Globus pallidus (tissue), 1 donor: ENCODE results near the gene SUSD6.
"Not testable (repeated sequence)": the region's sequence is repeated elsewhere in the genome, so short reads cannot be mapped to it uniquely, and the experiment has no call there.

Experiments used
- DNase-seq: peaks from one replicate; pipeline ENCODE4 v3.0.0-alpha.2; 2015; ENCODE audit warnings: low spot score

Gene SUSD6

DNA sequence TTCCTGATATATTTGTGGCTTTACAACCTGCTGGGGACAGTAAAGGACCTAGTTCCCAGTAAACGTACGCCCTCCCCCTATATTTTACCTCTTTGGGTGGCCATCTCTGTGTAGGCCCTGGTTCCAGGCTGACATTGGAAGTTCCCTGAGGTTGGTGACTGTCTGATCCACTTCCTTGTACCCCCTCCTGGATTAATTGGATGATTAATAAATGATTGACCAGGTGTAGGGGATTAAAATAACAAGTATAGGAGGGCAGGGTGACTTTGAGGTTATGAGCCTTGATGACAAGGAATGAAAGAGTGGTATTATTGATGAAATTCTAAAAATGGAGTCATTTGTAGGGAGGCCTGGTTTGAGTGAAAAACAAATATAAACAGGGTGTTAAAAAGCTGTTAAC, 9.6 kb downstream of the SUSD6 start:
- DNase-seq, result no peak

- no peak for DNase-seq
Observed at GRCh38 chr14:69624136-69624535, 12.7 kb downstream of the SUSD6 start.

GRCh38 chr14:69625299-69626131, 14.1 kb downstream of the SUSD6 start:
- DNase-seq, result peak; percentile 60

DNA sequence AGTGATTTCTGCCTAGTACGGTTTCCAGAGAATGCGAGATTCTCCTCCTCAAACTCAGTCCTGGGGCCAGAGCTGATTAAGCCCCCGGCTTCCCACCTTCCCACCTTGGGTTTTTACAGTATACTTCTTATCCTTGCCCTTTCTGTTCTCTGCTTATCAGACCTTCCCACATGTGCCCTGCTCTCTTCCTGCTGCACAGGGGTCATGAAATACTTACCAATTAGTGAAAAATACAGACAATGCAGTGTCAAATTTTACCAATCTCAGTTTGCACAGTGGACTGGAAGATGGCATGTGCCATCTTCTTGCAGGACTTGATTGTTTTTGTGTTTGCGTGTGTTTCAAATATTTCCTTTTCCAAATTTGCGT, 14.7 kb downstream of the SUSD6 start:
- no peak for DNase-seq

GRCh38 chr14:69629225-69630127, 18.1 kb downstream of the SUSD6 start:
- DNase-seq, result no peak

DNA sequence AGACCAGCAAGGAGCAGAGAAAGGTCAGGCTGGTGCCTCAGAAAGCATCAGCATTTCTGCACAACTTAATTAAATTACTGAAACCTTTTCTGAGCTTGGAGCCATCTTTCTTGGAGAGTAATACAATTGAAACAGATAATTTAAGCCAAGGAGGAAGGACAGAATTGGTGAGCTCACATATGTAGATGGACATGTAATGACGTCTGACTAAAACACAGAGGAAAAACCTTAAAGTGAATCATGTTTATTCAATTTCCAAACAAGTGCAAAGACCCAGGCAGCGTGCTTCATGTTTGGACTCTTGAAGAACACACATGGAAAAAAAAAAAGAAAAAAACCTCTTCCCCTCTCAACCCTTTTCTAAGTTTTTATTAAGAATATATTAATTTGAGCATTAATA, 19.0 kb downstream of the SUSD6 start:
- no peak for DNase-seq

DNA sequence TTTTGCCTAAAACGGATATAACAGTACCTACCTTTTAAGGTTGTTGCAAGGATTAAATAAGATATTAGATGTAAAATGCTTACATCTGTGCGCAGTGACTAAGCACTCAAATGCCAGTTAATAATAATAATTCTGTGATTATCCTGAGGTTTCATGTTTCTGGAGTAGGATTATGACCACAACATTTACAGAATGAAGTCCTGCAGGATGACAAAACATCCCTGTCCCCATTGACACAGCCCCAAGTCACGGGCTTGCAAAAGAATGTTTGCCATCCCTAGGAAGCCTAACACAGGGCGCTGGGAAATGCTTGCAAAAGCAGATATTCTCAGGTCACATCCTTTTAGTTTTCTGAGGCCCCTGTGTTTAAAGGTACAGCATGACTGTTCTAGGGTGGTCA, 20.1 kb downstream of the SUSD6 start:
- no peak for DNase-seq

- no peak for DNase-seq
Observed at GRCh38 chr14:69632164-69632563, 20.8 kb downstream of the SUSD6 start.

GRCh38 chr14:69632593-69633151, 21.3 kb downstream of the SUSD6 start:
- DNase-seq, result no peak

- DNase-seq, result no peak
Observed at GRCh38 chr14:69633238-69633637, 21.8 kb downstream of the SUSD6 start.

DNA sequence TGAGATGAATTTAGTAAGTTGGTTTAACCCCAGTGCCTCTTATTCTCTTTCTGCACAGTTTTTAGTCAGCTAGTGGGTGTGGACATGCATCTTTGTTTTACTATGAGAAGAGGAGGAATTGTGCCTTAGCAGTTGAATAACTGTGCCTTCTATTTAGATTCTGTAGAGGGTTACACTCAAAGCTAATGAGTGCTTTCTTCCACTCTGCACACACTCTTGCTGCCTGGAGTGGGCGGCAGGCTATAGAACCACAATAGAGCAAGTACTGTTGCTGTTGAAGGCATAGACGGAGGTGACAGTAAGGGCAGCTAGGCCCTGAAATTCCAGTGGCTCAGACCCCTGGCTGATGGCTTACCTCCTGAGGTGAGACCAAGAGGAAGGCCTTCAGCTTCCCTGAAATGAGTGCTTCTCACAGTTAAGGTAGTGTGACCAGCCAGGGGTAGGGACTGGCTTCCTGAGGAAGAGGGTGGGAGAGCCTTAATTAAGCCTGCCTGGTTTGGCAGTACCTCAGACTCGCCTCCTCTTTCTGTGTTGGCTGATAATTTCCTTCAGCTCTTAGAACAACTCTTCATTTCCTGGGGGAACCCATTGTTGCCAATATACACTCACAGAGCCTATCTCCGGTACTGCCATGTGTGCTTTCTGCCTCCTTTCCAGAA, 24.7 kb downstream of the SUSD6 start:
- no peak for DNase-seq

- no peak for DNase-seq
Observed at GRCh38 chr14:69636718-69637480, 25.5 kb downstream of the SUSD6 start.

DNA sequence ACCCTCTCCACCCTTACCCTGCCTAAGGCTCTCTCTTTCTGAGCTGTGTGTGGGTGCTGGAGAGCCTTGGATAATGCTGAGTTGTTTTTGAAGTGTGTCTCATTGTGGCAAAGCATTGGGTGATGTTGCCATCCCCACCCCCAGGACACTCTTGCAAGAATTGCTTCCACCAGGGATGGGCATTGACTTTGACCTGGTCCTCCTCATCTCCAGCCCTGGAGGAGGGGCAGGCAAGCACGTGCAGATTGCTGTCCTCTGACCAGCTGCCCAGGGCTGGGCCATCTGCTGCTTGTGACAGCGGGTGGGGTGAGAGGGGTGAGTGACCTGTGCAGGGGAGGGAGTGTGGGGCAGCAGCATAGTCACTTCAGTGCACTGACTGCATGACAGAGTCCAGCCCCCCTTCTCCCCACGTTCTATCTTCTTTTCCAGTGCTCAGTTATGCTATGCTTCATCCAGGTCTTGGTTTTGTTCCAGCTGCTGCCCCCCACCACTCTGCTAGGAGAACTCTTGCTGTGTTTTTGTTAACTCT, 26.2 kb downstream of the SUSD6 start:
- no peak for DNase-seq

DNA sequence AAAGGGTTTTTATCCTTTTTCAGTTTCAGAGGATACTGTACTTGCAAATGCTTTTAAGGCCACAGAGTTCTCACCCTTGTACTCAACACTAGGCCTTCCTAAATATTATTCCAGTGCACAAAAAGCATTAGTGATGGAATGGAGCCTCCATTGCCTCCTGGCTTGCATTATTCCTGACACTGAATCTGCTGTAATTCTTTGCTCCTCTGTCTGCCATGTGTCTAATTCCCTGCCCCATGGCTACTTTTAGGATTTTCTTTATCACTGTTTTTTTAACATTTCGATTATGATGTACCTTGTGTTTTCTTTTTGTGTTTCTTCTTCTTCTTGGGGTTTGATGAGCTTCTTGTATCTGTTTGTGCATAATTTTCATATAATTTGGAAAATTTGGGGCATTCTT, 29.5 kb downstream of the SUSD6 start:
- no peak for DNase-seq

GRCh38 chr14:69642212-69642793, 30.9 kb downstream of the SUSD6 start:
- DNase-seq, result not testable (repeated sequence)

DNA sequence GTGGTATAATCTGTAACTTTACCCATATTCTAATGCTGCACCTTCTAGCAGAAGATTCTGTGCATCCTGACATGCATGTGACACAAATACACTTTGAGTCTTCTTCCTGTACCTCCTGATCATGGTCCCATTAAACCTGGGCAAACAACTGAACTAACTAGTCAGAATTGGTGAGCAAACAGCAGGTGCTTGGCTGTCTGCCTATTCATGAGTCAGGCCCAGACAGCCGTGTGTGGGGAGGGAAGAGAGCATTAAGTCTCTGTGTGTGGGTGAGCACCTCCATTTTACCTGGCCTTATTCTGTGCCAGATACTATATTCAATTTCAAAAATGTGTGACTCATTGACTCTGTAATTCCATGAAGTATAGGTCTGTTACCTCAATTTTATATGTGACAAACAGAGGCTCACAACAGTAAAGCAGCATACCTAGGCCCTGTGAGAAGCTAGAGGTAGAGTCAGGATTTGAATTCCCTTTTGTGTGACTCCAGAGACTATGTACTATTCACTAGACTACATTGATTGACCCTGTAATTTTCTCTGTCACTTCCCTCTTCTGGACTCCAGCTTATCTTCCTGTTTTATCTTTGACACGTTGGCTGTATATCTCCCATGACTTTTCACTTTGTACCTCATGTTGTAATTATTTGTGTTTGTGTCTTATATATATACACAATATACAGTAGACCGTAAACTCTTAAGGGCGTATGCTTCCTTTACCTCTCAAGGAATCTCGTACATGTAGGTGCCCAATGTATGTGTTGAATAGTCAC, 32.2 kb downstream of the SUSD6 start:
- DNase-seq, result no peak

GRCh38 chr14:69644814-69645213, 33.4 kb downstream of the SUSD6 start:
- no peak for DNase-seq

DNA sequence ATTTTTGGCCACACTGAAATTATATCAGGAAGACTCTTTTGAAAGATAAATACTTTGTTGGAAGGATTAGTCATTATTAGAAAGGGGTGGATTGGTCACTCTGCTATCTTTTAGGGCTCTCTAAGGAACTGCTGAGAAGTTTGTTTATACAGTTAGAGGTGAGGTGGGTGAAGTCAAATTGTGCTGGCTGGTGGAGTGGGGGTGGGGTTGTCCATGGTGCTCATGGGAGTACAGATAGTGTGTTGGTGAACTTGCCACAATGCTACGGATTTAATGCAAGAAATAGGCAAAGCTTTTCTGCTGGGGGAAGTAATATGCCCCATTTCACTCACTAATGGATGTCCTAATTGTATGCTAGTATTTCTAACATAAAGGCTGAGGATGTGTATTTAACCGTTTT, 35.8 kb downstream of the SUSD6 start:
- DNase-seq, result no peak

DNA sequence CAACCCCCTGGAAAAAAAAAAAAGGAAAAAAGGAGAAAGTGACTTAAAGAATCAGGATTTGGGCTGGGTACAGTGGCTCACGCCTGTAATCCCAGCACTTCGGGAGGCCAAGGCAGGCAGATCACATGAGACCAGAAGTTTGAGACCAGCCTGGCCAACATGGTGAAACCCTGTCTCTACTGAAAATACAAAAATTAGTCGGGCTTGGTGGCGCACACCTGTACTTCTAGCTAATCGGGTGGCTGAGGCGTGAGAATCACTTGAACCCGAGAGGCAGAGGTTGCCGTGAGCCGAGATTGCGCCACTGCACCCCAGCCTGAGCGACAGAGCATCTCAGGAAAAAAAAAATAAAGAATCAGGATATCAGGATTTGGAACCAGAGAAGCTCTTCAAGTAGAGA, 36.2 kb downstream of the SUSD6 start:
- not testable (repeated sequence) for DNase-seq
